Inflammatory macrophage treated with lipopolysaccharide for 1 hour (primary cell): ENCODE measurements around the gene MTREX.
A peak's percentile ranks its signal among the peaks of the same experiment; 100 is the strongest.

ENCODE experiments used
- DNase-seq, 2 donors: peaks; one replicate each; pipeline ENCODE4 v3.0.0-alpha.2; 2020 to 2022

MTREX gene

GRCh38 chr5:55325621-55326020 lies 17.8 kb downstream of the MTREX start:
- no peak for DNase-seq

- DNase-seq: no peak
Measured at GRCh38 chr5:55327281-55327680, 19.5 kb downstream of the MTREX start.

- DNase-seq: no peak
Measured at GRCh38 chr5:55331321-55331720, 23.5 kb downstream of the MTREX start.

- no peak for DNase-seq
Measured at GRCh38 chr5:55333017-55333416, 25.2 kb downstream of the MTREX start.

- no peak for DNase-seq
Measured at GRCh38 chr5:55333811-55334210, 26.0 kb downstream of the MTREX start.

- peak; percentile 8 to 13 for DNase-seq
Measured at GRCh38 chr5:55338092-55338613, 30.4 kb downstream of the MTREX start.

- DNase-seq: peak; percentile 36 to 55
Measured at GRCh38 chr5:55338810-55339243, 31.0 kb downstream of the MTREX start.

- no peak for DNase-seq
Measured at GRCh38 chr5:55343107-55343506, 35.3 kb downstream of the MTREX start.

- DNase-seq: no peak
Measured at GRCh38 chr5:55343609-55344008, 35.8 kb downstream of the MTREX start.

- peak; percentile 19 to 90 for DNase-seq
Measured at GRCh38 chr5:55344392-55344992, 36.7 kb downstream of the MTREX start.

GRCh38 chr5:55345327-55345726 lies 37.5 kb downstream of the MTREX start:
- no peak for DNase-seq

- DNase-seq: peak in 1 of 2 donors; percentile 8
Measured at GRCh38 chr5:55347786-55348185, 40.0 kb downstream of the MTREX start.

GRCh38 chr5:55350754-55351153 lies 43.0 kb downstream of the MTREX start:
- DNase-seq: no peak

GRCh38 chr5:55356896-55357295 lies 49.1 kb downstream of the MTREX start:
- DNase-seq: no peak

- DNase-seq: no peak
Measured at GRCh38 chr5:55360190-55360589, 52.4 kb downstream of the MTREX start.

- no peak for DNase-seq
Measured at GRCh38 chr5:55363856-55364255, 56.1 kb downstream of the MTREX start.

GRCh38 chr5:55364537-55365055 lies 56.8 kb downstream of the MTREX start:
- DNase-seq: no peak

- no peak for DNase-seq
Measured at GRCh38 chr5:55370291-55370925, 62.6 kb downstream of the MTREX start.

- no peak for DNase-seq
Measured at GRCh38 chr5:55371145-55371544, 63.4 kb downstream of the MTREX start.

- DNase-seq: no peak
Measured at GRCh38 chr5:55372130-55372925, 64.5 kb downstream of the MTREX start.

- no peak for DNase-seq
Measured at GRCh38 chr5:55377810-55378209, 70.0 kb downstream of the MTREX start.

- DNase-seq: no peak
Measured at GRCh38 chr5:55383254-55383653, 75.5 kb downstream of the MTREX start.

GRCh38 chr5:55384072-55384471 lies 76.3 kb downstream of the MTREX start:
- DNase-seq: no peak

GRCh38 chr5:55385227-55385626 lies 77.4 kb downstream of the MTREX start:
- DNase-seq: no peak
